HEK293 (cell line): ENCODE measurements around the gene FZR1.

Source experiments
- FEZF1 ChIP-seq: fragments of 450-650 bp; formaldehyde crosslinking; IDR thresholded peaks from 2 replicates; pipeline ENCODE4 v1.5.1; 2016; ENCODE audit warnings: missing biosample characterization, missing genetic modification characterization
- KLF10 ChIP-seq: fragments of 450-650 bp; IDR thresholded peaks from 2 replicates; pipeline ENCODE4 v1.5.1; 2018; ENCODE audit warnings: missing biosample characterization, mild to moderate bottlenecking, missing genetic modification characterization
- KLF16 ChIP-seq: fragments of 450-650 bp; formaldehyde crosslinking; IDR thresholded peaks from 2 replicates; pipeline ENCODE4 v1.5.1; 2017; ENCODE audit warnings: missing biosample characterization, missing genetic modification characterization
- OVOL3 ChIP-seq: fragments of 450-650 bp; formaldehyde crosslinking; IDR thresholded peaks from 2 replicates; pipeline ENCODE4 v1.5.1; 2016; ENCODE audit warnings: missing biosample characterization, missing genetic modification characterization
- PRDM10 ChIP-seq: fragments of 450-650 bp; formaldehyde crosslinking; IDR thresholded peaks from 2 replicates; pipeline ENCODE4 v1.5.1; 2016; ENCODE audit warnings: missing biosample characterization, missing genetic modification characterization
- REPIN1 ChIP-seq: fragments of 450-650 bp; formaldehyde crosslinking; IDR thresholded peaks from 2 replicates; pipeline ENCODE4 v1.5.1; 2017; ENCODE audit warnings: missing biosample characterization, missing genetic modification characterization, low read depth
- SETDB1 ChIP-seq: IDR thresholded peaks from one replicate; pipeline ENCODE4 v1.6.1; 2017; ENCODE audit warnings: mild to moderate bottlenecking, low read length, moderate library complexity, mixed read lengths; ENCODE audit not compliant: insufficient read length
- SP2 ChIP-seq: fragments of 450-650 bp; formaldehyde crosslinking; IDR thresholded peaks from 2 replicates; pipeline ENCODE4 v1.5.1; 2016; ENCODE audit warnings: missing biosample characterization, missing genetic modification characterization
- SP3 ChIP-seq: fragments of 450-650 bp; formaldehyde crosslinking; IDR thresholded peaks from 2 replicates; pipeline ENCODE4 v1.5.1; 2016; ENCODE audit warnings: missing biosample characterization, missing genetic modification characterization
- ZBTB11 ChIP-seq: fragments of 450-650 bp; formaldehyde crosslinking; conservative IDR thresholded peaks from 2 replicates; pipeline ENCODE4 v1.5.1; 2016; ENCODE audit warnings: low read depth, missing biosample characterization, missing genetic modification characterization
- ZEB2 ChIP-seq: fragments of 450-650 bp; formaldehyde crosslinking; IDR thresholded peaks from 2 replicates; pipeline ENCODE4 v1.5.1; 2016; ENCODE audit warnings: missing biosample characterization, missing genetic modification characterization
- ZNF114 ChIP-seq: fragments of 450-650 bp; formaldehyde crosslinking; IDR thresholded peaks from 2 replicates; pipeline ENCODE4 v1.5.0; 2017; ENCODE audit warnings: missing biosample characterization, missing genetic modification characterization
- ZNF146 ChIP-seq: fragments of 450-650 bp; formaldehyde crosslinking; IDR thresholded peaks from 2 replicates; pipeline ENCODE4 v1.5.1; 2016; ENCODE audit warnings: missing biosample characterization, missing genetic modification characterization
- ZNF155 ChIP-seq: fragments of 450-650 bp; formaldehyde crosslinking; IDR thresholded peaks from 2 replicates; pipeline ENCODE4 v1.5.1; 2016; ENCODE audit warnings: missing biosample characterization, missing genetic modification characterization
- ZNF169 ChIP-seq: fragments of 450-650 bp; formaldehyde crosslinking; IDR thresholded peaks from 2 replicates; pipeline ENCODE4 v1.5.1; 2016; ENCODE audit warnings: missing biosample characterization, missing genetic modification characterization
- ZNF211 ChIP-seq: fragments of 450-650 bp; formaldehyde crosslinking; IDR thresholded peaks from 2 replicates; pipeline ENCODE4 v1.5.1; 2016; ENCODE audit warnings: low read depth, missing biosample characterization, missing genetic modification characterization
- ZNF214 ChIP-seq: fragments of 450-650 bp; formaldehyde crosslinking; IDR thresholded peaks from 2 replicates; pipeline ENCODE4 v1.5.1; 2017; ENCODE audit warnings: missing biosample characterization, mild to moderate bottlenecking, missing genetic modification characterization, borderline replicate concordance
- ZNF302 ChIP-seq: fragments of 450-650 bp; formaldehyde crosslinking; IDR thresholded peaks from 2 replicates; pipeline ENCODE4 v1.5.1; 2016; ENCODE audit warnings: missing biosample characterization, missing genetic modification characterization, low read depth
- ZNF354C ChIP-seq: fragments of 450-650 bp; formaldehyde crosslinking; IDR thresholded peaks from 2 replicates; pipeline ENCODE4 v1.5.1; 2016; ENCODE audit warnings: missing biosample characterization, missing genetic modification characterization, low read depth, borderline replicate concordance
- ZNF394 ChIP-seq: fragments of 450-650 bp; formaldehyde crosslinking; IDR thresholded peaks from 2 replicates; pipeline ENCODE4 v1.5.1; 2016; ENCODE audit warnings: missing biosample characterization, missing genetic modification characterization, mild to moderate bottlenecking, moderate library complexity, borderline replicate concordance
- ZNF501 ChIP-seq: fragments of 450-650 bp; formaldehyde crosslinking; IDR thresholded peaks from 2 replicates; pipeline ENCODE4 v1.5.1; 2016; ENCODE audit warnings: missing biosample characterization, missing genetic modification characterization
- ZNF513 ChIP-seq: fragments of 450-650 bp; IDR thresholded peaks from 2 replicates; pipeline ENCODE4 v1.5.1; 2018; ENCODE audit warnings: missing biosample characterization, missing genetic modification characterization
- ZNF707 ChIP-seq: fragments of 450-650 bp; formaldehyde crosslinking; IDR thresholded peaks from 2 replicates; pipeline ENCODE4 v1.5.1; 2016; ENCODE audit warnings: missing biosample characterization, missing genetic modification characterization
- ZNF776 ChIP-seq: fragments of 450-650 bp; formaldehyde crosslinking; IDR thresholded peaks from 2 replicates; pipeline ENCODE4 v1.5.0; 2017; ENCODE audit warnings: missing biosample characterization, missing genetic modification characterization, borderline replicate concordance
- ZNF843 ChIP-seq: fragments of 450-650 bp; formaldehyde crosslinking; IDR thresholded peaks from 2 replicates; pipeline ENCODE4 v1.5.1; 2016; ENCODE audit warnings: missing biosample characterization, missing genetic modification characterization
- ZSCAN16 ChIP-seq: fragments of 450-650 bp; formaldehyde crosslinking; IDR thresholded peaks from 2 replicates; pipeline ENCODE4 v1.5.1; 2016; ENCODE audit warnings: missing biosample characterization, missing genetic modification characterization
- ZSCAN30 ChIP-seq: fragments of 450-650 bp; IDR thresholded peaks from 2 replicates; pipeline ENCODE4 v1.5.1; 2018; ENCODE audit warnings: missing biosample characterization, mild to moderate bottlenecking, missing genetic modification characterization, moderate library complexity
- ZSCAN4 ChIP-seq: fragments of 450-650 bp; formaldehyde crosslinking; IDR thresholded peaks from 2 replicates; pipeline ENCODE4 v1.5.1; 2017; ENCODE audit warnings: missing biosample characterization, missing genetic modification characterization
- ZSCAN5A ChIP-seq: fragments of 450-650 bp; formaldehyde crosslinking; IDR thresholded peaks from 2 replicates; pipeline ENCODE4 v1.5.1; 2016; ENCODE audit warnings: missing biosample characterization, missing genetic modification characterization
- ZXDB ChIP-seq: fragments of 450-650 bp; formaldehyde crosslinking; IDR thresholded peaks from 2 replicates; pipeline ENCODE4 v1.5.1; 2016; ENCODE audit warnings: missing biosample characterization, missing genetic modification characterization

FZR1 gene

GRCh38 chr19:3573162-3573857 is 67.2 kb downstream of the FZR1 start (continued):
- no peak for TF ChIP-seq ZNF114
- no peak for TF ChIP-seq ZNF513
- TF ChIP-seq ZNF843 (tag by site-specific recombination): peak; percentile 11; the same call in 1 of the 2 replicates
- no peak for TF ChIP-seq ZSCAN4 (tag by site-specific recombination)
- peak; percentile 49 for TF ChIP-seq ZEB2 (tag by site-specific recombination)
- peak; percentile 54; the same call in 1 of the 2 replicates for TF ChIP-seq ZSCAN5A (tag by site-specific recombination)
- peak; percentile 8; the same call in 1 of the 2 replicates for TF ChIP-seq KLF16
- no peak; the same call in 1 of the 2 replicates for TF ChIP-seq KLF10
- TF ChIP-seq ZNF214: no peak
- TF ChIP-seq SETDB1: no peak
- peak; percentile 52; the same call in 1 of the 2 replicates for TF ChIP-seq ZSCAN30 (tag by site-specific recombination)
- TF ChIP-seq ZBTB11: peak; percentile 30; the same call in 1 of the 2 replicates
- TF ChIP-seq ZNF146 (tag by site-specific recombination): 0 out of 2 replicates have a peak, but pooled peaks have one; percentile 7
- peak; percentile 100 for TF ChIP-seq ZXDB (tag by site-specific recombination)
- TF ChIP-seq SP2 (tag by site-specific recombination): no peak
- TF ChIP-seq FEZF1: no peak
- no peak for TF ChIP-seq ZNF302 (tag by site-specific recombination)
- TF ChIP-seq ZNF501 (tag by site-specific recombination): no peak
- TF ChIP-seq ZNF155 (tag by site-specific recombination): no peak
- no peak for TF ChIP-seq SP3
- no peak for TF ChIP-seq ZSCAN16
- no peak for TF ChIP-seq ZNF776
- no peak for TF ChIP-seq PRDM10 (tag by site-specific recombination)
- no peak for TF ChIP-seq OVOL3 (tag by site-specific recombination)
- no peak for TF ChIP-seq ZNF354C (tag by site-specific recombination)
- no peak for TF ChIP-seq ZNF394
- no peak for TF ChIP-seq ZNF211
- peak; percentile 57; the same call in 1 of the 2 replicates for TF ChIP-seq ZNF169 (tag by site-specific recombination)
- no peak for TF ChIP-seq ZNF707 (tag by site-specific recombination)
- no peak for TF ChIP-seq REPIN1 (tag by site-specific recombination)
